Stomach (tissue), 4 donors: ENCODE data around the gene ZNF625.

Experiments used
- CTCF ChIP-seq, 7 experiments: fragments of 450-650 bp in 4 of 7; fragments of 200-600 bp in 3 of 7; sonication (generic) in 3 of 7; IDR thresholded peaks; one replicate each; pipeline ENCODE4 v1.5.1; 2016 to 2019; ENCODE audit warnings: antibody characterized with exemption in 7 of 7, control low read depth in 2 of 7, mild to moderate bottlenecking in 1 of 7
- POLR2A ChIP-seq, 4 donors: fragments of 450-650 bp; IDR thresholded peaks; one replicate each; pipeline ENCODE4 v1.6.1; 2016; ENCODE audit warnings: antibody characterized with exemption in 4 of 4, control low read depth in 2 of 4, mild to moderate bottlenecking in 1 of 4, moderate library complexity in 1 of 4

- TF ChIP-seq CTCF (IDR thresholded peaks at IDR 0.05) (no peak), POLR2A (IDR thresholded peaks at IDR 0.05) (no peak)
Observed at GRCh38 chr19:12133069-12133468, 23.5 kb downstream of the ZNF625 start.
